ENCODE data around the gene NHEJ1.

GRCh38 chr2:219173176-219173575 lies 12.6 kb upstream of the NHEJ1 start:
- TF ChIP-seq ZNF274 (IDR thresholded peaks at IDR 0.05; ENCODE audit: low read depth, low read length) (no peak), SUZ12 (IDR thresholded peaks at IDR 0.05; ENCODE audit: extremely low read depth, insufficient read depth, insufficient read length) (no peak), YY1 (IDR thresholded peaks at IDR 0.05; ENCODE audit: insufficient read depth, insufficient read length) (no peak)
